Astrocyte (in vitro differentiated cells and primary cell): ENCODE results near the gene TMEM156. TPM values are rescaled to one million over a fixed set of nuclear protein-coding genes. Genes with fewer than 3 reads are reported as not detected.

Source experiments
- DNase-seq: peaks from one replicate; pipeline ENCODE4 v3.0.0-alpha.2; 2010; ENCODE audit warnings: low read depth
- FAIRE-seq: peaks from 2 replicates; lab custom pipeline; 2011; peaks lifted over from hg19 to GRCh38; lab: Jason Lieb, UNC
- H2AFZ ChIP-seq: 2 replicates; pipeline ENCODE4 v1.6.0; 2012; ENCODE audit warnings: low read depth, low read length, inconsistent platforms
- H3K27ac ChIP-seq: 2 replicates; pipeline ENCODE4 v1.5.1; 2011; ENCODE audit warnings: low read depth, low read length, inconsistent platforms
- H3K27me3 ChIP-seq: 2 replicates; pipeline ENCODE4 v1.6.0; 2011; ENCODE audit warnings: low read length, inconsistent platforms; ENCODE audit not compliant: insufficient read depth
- H3K36me3 ChIP-seq: 2 replicates; pipeline ENCODE4 v1.5.1; 2011; ENCODE audit warnings: low read length, inconsistent platforms; ENCODE audit not compliant: insufficient read depth
- H3K4me1 ChIP-seq: 2 replicates; pipeline ENCODE4 v1.5.1; 2011; ENCODE audit warnings: low read length, inconsistent platforms; ENCODE audit not compliant: insufficient read depth
- H3K4me2 ChIP-seq: 2 replicates; pipeline ENCODE4 v1.6.0; 2012; ENCODE audit warnings: low read length, inconsistent platforms
- H3K4me3 ChIP-seq: 2 replicates; pipeline ENCODE4 v1.5.1; 2011; ENCODE audit warnings: low read depth, mild to moderate bottlenecking, low read length, inconsistent platforms; ENCODE audit not compliant: insufficient read depth
- H3K79me2 ChIP-seq: 2 replicates; pipeline ENCODE4 v1.6.0; 2012; ENCODE audit warnings: mild to moderate bottlenecking, low read length, inconsistent platforms; ENCODE audit not compliant: insufficient read depth
- H3K9ac ChIP-seq: 2 replicates; pipeline ENCODE4 v1.6.0; 2012; ENCODE audit warnings: mild to moderate bottlenecking, low read length, inconsistent platforms
- H3K9me3 ChIP-seq: 2 replicates; pipeline ENCODE4 v1.5.1; 2012; ENCODE audit warnings: low read depth, mild to moderate bottlenecking, low read length, inconsistent platforms; ENCODE audit not compliant: insufficient read depth
- H4K20me1 ChIP-seq: 2 replicates; pipeline ENCODE4 v1.6.0; 2012; ENCODE audit warnings: low read length, inconsistent platforms; ENCODE audit not compliant: insufficient read depth
- H3K27ac Mint-ChIP-seq: one replicate; pipeline ENCODE4 v1.8.0; 2021; ENCODE audit warnings: mild to moderate bottlenecking, mixed read lengths; ENCODE audit not compliant: unreplicated experiment
- H3K27me3 Mint-ChIP-seq: one replicate; pipeline ENCODE4 v1.8.0; 2021; ENCODE audit warnings: low read depth, mixed read lengths; ENCODE audit not compliant: unreplicated experiment
- H3K36me3 Mint-ChIP-seq: one replicate; pipeline ENCODE4 v1.8.0; 2021; ENCODE audit warnings: low read depth, mixed read lengths; ENCODE audit not compliant: unreplicated experiment
- H3K4me1 Mint-ChIP-seq: one replicate; pipeline ENCODE4 v1.8.0; 2021; ENCODE audit warnings: low read depth, mixed read lengths; ENCODE audit not compliant: unreplicated experiment
- H3K4me3 Mint-ChIP-seq: one replicate; pipeline ENCODE4 v1.8.0; 2021; ENCODE audit warnings: mild to moderate bottlenecking, moderate library complexity, mixed read lengths; ENCODE audit not compliant: unreplicated experiment
- H3K9me3 Mint-ChIP-seq: one replicate; pipeline ENCODE4 v1.8.0; 2021; ENCODE audit warnings: mild to moderate bottlenecking, mixed read lengths; ENCODE audit not compliant: unreplicated experiment
- EZH2 ChIP-seq: IDR thresholded peaks from 2 replicates; pipeline ENCODE4 v1.6.1; 2012; ENCODE audit warnings: mild to moderate bottlenecking, low read length, inconsistent platforms; ENCODE audit not compliant: insufficient read depth
- total RNA-seq: library from RNA; stranded (reverse); gene quantifications from 2 replicates; pipeline ENCODE4 v1.2.1, GENCODE V29; 2021
- TF ChIP-seq, protein P1 (sequence below): IDR thresholded peaks from 2 replicates; pipeline ENCODE4 v1.5.1; 2011; ENCODE audit warnings: low read depth, mild to moderate bottlenecking, inconsistent platforms, low read length, moderate library complexity; ENCODE audit not compliant: insufficient read depth

TMEM156 gene
- total RNA-seq, 1 donor from 2014 or later = 0.59 TPM

DNA sequence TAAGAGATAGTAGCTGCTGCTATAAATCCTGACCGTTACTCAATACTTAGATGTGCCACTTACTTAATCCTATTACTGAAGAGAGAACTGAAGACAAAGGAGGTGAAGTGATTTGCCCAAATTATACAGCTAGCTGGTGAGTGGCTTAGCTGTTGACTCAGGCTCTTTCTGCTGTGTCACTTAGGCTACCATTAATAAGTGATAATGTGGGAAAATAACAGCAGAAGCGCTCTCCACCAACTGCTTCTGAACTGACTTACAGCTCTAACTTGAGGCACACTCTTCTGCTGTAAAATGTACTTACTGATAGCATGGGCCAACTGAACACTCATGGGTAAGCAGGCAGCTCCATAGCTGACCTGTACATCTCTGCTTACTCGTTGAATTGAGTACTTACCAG lies 22.3 kb upstream of the TMEM156 start:
- Histone ChIP-seq H4K20me1 (peaks cover 58% of the 10 kb centered on the region), H3K36me3 (no peaks in the 10 kb centered on the region), H3K4me1 (no peaks in the 10 kb centered on the region), H3K4me2 (no peak overlapping the region), H3K27ac (no peak overlapping the region), H3K9ac (no peak overlapping the region), H2AFZ (no peak overlapping the region), H3K27me3 (no peaks in the 10 kb centered on the region), H3K9me3 (no peaks in the 10 kb centered on the region), H3K4me3 (no peak overlapping the region), H3K79me2 (peaks cover 98% of the 10 kb centered on the region)
- H3K27ac Mint-ChIP-seq = no peak overlapping the region
- no peaks in the 10 kb centered on the region for H3K9me3 Mint-ChIP-seq
- no peak for TF ChIP-seq EZH2
- TF ChIP-seq, protein P1, sequence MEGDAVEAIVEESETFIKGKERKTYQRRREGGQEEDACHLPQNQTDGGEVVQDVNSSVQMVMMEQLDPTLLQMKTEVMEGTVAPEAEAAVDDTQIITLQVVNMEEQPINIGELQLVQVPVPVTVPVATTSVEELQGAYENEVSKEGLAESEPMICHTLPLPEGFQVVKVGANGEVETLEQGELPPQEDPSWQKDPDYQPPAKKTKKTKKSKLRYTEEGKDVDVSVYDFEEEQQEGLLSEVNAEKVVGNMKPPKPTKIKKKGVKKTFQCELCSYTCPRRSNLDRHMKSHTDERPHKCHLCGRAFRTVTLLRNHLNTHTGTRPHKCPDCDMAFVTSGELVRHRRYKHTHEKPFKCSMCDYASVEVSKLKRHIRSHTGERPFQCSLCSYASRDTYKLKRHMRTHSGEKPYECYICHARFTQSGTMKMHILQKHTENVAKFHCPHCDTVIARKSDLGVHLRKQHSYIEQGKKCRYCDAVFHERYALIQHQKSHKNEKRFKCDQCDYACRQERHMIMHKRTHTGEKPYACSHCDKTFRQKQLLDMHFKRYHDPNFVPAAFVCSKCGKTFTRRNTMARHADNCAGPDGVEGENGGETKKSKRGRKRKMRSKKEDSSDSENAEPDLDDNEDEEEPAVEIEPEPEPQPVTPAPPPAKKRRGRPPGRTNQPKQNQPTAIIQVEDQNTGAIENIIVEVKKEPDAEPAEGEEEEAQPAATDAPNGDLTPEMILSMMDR = no peak
- FAIRE-seq (no peak), DNase-seq (no peak)
- H3K36me3 Mint-ChIP-seq = peaks cover 2% of the 10 kb centered on the region
- peaks cover 3% of the 10 kb centered on the region for H3K4me1 Mint-ChIP-seq
- H3K27me3 Mint-ChIP-seq = no peaks in the 10 kb centered on the region
- H3K4me3 Mint-ChIP-seq = no peak overlapping the region

DNA sequence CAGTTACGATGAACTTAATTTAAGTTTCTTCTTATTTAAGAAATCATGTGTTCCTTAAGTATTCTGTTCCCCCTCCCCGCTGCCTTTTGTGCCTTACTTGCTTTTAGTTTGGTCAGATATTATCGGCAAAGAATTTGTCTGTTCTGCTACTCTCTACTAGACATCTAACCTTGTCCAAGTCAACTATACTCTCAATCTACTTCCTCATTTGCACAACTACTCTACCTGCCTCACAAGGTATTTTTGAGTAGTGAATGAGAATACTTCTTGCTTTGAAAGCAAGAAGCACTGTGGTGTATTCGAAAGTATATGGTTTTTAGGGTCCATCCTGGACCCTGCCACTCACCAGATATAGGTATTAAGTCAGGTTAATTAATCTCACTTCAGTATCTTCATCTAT lies 21.8 kb upstream of the TMEM156 start:
- Mint-ChIP-seq H3K4me3 (no peak overlapping the region), H3K4me1 (peaks cover 3% of the 10 kb centered on the region), H3K27ac (no peak overlapping the region), H3K9me3 (no peaks in the 10 kb centered on the region), H3K36me3 (peaks cover 2% of the 10 kb centered on the region), H3K27me3 (no peaks in the 10 kb centered on the region)
- Histone ChIP-seq H3K4me1 (no peaks in the 10 kb centered on the region), H4K20me1 (peaks cover 61% of the 10 kb centered on the region), H3K27ac (no peak overlapping the region), H3K36me3 (no peaks in the 10 kb centered on the region), H3K4me3 (no peak overlapping the region), H3K9ac (no peak overlapping the region), H3K27me3 (no peaks in the 10 kb centered on the region), H3K79me2 (peaks cover 99% of the 10 kb centered on the region), H2AFZ (no peak overlapping the region), H3K4me2 (no peak overlapping the region), H3K9me3 (no peaks in the 10 kb centered on the region)
- DNase-seq (no peak), FAIRE-seq (no peak)
- no peak for TF ChIP-seq EZH2

DNA sequence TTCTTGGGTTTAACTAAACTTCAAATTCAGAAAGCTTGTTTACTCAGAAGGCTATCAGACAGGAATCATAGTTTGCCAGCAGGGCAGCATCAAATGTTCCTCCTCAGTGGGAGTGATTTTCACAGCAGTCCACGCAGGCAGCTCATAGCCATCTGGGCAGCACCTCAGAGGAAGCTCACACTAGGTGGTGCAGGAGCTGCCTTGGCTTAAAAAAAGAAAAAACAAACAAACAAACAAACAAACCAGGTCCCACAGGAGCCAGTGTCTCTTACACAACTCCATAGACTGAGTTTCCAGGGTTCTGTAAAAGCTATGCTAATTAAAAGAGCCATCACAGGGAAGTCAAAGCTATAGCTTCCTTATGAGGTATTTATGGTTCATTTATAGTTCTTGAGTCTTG lies 19.3 kb upstream of the TMEM156 start:
- Mint-ChIP-seq H3K27me3 (no peaks in the 10 kb centered on the region), H3K27ac (no peak overlapping the region)
- no peak overlapping the region for H3K4me2 ChIP-seq

More for the DNA sequence above, 19.3 kb upstream of the TMEM156 start:
- Histone ChIP-seq H3K4me3 (no peak overlapping the region), H3K9me3 (no peaks in the 10 kb centered on the region), H4K20me1 (peaks cover 75% of the 10 kb centered on the region), H3K9ac (no peak overlapping the region), H3K27ac (no peak overlapping the region), H3K79me2 (peaks cover 99% of the 10 kb centered on the region), H3K27me3 (no peaks in the 10 kb centered on the region), H3K4me1 (no peaks in the 10 kb centered on the region), H2AFZ (no peak overlapping the region), H3K36me3 (no peaks in the 10 kb centered on the region)
- H3K9me3 Mint-ChIP-seq = no peaks in the 10 kb centered on the region
- H3K36me3 Mint-ChIP-seq = peaks cover 4% of the 10 kb centered on the region
- FAIRE-seq (no peak), DNase-seq (no peak)
- TF ChIP-seq EZH2 = no peak
- TF ChIP-seq, protein P1 = no peak
- H3K4me3 Mint-ChIP-seq = no peak overlapping the region
- H3K4me1 Mint-ChIP-seq = peaks cover 19% of the 10 kb centered on the region
